Vagina (tissue), 2 donors: ENCODE results near the gene PDE8A. TPM values are rescaled to one million over a fixed set of nuclear protein-coding genes. Genes with fewer than 3 reads are reported as not detected.

ENCODE experiments used
- DNase-seq, 2 donors: peaks; one replicate each; pipeline ENCODE4 v3.0.0-alpha.2; 2017; ENCODE audit errors: extremely low spot score in 2 of 2
- H3K27ac ChIP-seq: fragments of 200-600 bp; sonication (generic); one replicate; pipeline ENCODE4 v1.5.1; 2019
- H3K27me3 ChIP-seq: fragments of 200-600 bp; sonication (generic); one replicate; pipeline ENCODE4 v1.5.1; 2019
- H3K36me3 ChIP-seq, 2 donors: fragments of 200-600 bp; sonication (generic); one replicate each; pipeline ENCODE4 v1.5.1; 2017 to 2019
- H3K4me1 ChIP-seq: fragments of 200-600 bp; sonication (generic); one replicate; pipeline ENCODE4 v1.5.1; 2019
- H3K4me3 ChIP-seq, 2 donors: fragments of 200-600 bp; sonication (generic); 1 replicate in 1 of 2; 2 replicates in 1 of 2; pipeline ENCODE4 v1.5.1; 2016 to 2019
- H3K9me3 ChIP-seq: fragments of 200-600 bp; sonication (generic); one replicate; pipeline ENCODE4 v1.5.1; 2019
- CTCF ChIP-seq, 3 experiments: fragments of 450-650 bp in 2 of 3; fragments of 200-600 bp in 1 of 3; sonication (generic) in 1 of 3; IDR thresholded peaks; one replicate each; pipeline ENCODE4 v1.5.1; 2017 to 2019; ENCODE audit warnings: antibody characterized with exemption in 3 of 3, mild to moderate bottlenecking in 2 of 3, moderate library complexity in 2 of 3
- POLR2A ChIP-seq, 2 donors: fragments of 450-650 bp; IDR thresholded peaks; one replicate each; pipeline ENCODE4 v1.6.1; 2017; ENCODE audit warnings: antibody characterized with exemption in 2 of 2, mild to moderate bottlenecking in 2 of 2, moderate library complexity in 2 of 2
- POLR2AphosphoS5 ChIP-seq, 2 donors: sonication (generic); formaldehyde crosslinking; IDR thresholded peaks; one replicate each; pipeline ENCODE4 v1.9.0; 2017; ENCODE audit warnings: antibody characterized with exemption in 2 of 2, mild to moderate bottlenecking in 2 of 2, low read depth in 1 of 2; ENCODE audit not compliant: insufficient read depth in 1 of 2
- intact Hi-C: fragments of 100-400 bp; cut with DNase I; formaldehyde crosslinking; loops from one replicate; pipeline ENCODE4 v1.15.1; 2023
- total RNA-seq: library from RNA; depleted of rRNA; stranded (reverse); fragments of >200 nt; gene quantifications from one replicate; pipeline ENCODE4 v1.2.3, GENCODE V29; 2016

The PDE8A gene
- total RNA-seq, 1 donor from 2014 or later = 33.9 TPM

GRCh38 chr15:84953136-84953535, 28.5 kb upstream of the PDE8A start:
- no peak overlapping the region for H3K4me3 ChIP-seq
- peaks cover 15% of the 10 kb centered on the region for H3K4me1 ChIP-seq
- H3K27me3 ChIP-seq = no peaks in the 10 kb centered on the region
- no peak for TF ChIP-seq POLR2AphosphoS5 (IDR thresholded peaks at IDR 0.05; ENCODE audit: insufficient read depth in 1 of 2, low read depth in 1 of 2)
- no peak for TF ChIP-seq POLR2A (IDR thresholded peaks at IDR 0.05)
- no peak for TF ChIP-seq CTCF (IDR thresholded peaks at IDR 0.05)
- no peak overlapping the region for H3K27ac ChIP-seq
- intact Hi-C loops = no loop called here
- no peaks in the 10 kb centered on the region for H3K9me3 ChIP-seq
- no peaks in the 10 kb centered on the region for H3K36me3 ChIP-seq
- no peak for DNase-seq

GRCh38 chr15:84953726-84954125, 27.9 kb upstream of the PDE8A start:
- no peak overlapping the region for H3K4me3 ChIP-seq
- no peaks in the 10 kb centered on the region for H3K36me3 ChIP-seq
- H3K4me1 ChIP-seq = peaks cover 15% of the 10 kb centered on the region
- intact Hi-C loops = no loop called here
- no peak for TF ChIP-seq CTCF (IDR thresholded peaks at IDR 0.05)
- TF ChIP-seq POLR2A (IDR thresholded peaks at IDR 0.05) = no peak
- no peak for TF ChIP-seq POLR2AphosphoS5 (IDR thresholded peaks at IDR 0.05; ENCODE audit: insufficient read depth in 1 of 2, low read depth in 1 of 2)
- no peaks in the 10 kb centered on the region for H3K9me3 ChIP-seq
- DNase-seq = no peak
- no peak overlapping the region for H3K27ac ChIP-seq
- no peaks in the 10 kb centered on the region for H3K27me3 ChIP-seq

GRCh38 chr15:84955089-84955848, 26.4 kb upstream of the PDE8A start:
- H3K27me3 ChIP-seq = no peaks in the 10 kb centered on the region
- peak overlapping the region; percentile 20 to 30 for H3K4me3 ChIP-seq
- H3K9me3 ChIP-seq = no peaks in the 10 kb centered on the region
- no peak for DNase-seq
- TF ChIP-seq CTCF (IDR thresholded peaks at IDR 0.05) (peak; percentile 67 to 82 (median 68)), POLR2A (IDR thresholded peaks at IDR 0.05) (no peak)
- H3K36me3 ChIP-seq = no peaks in the 10 kb centered on the region
- H3K4me1 ChIP-seq = peaks cover 11% of the 10 kb centered on the region
- H3K27ac ChIP-seq = no peak overlapping the region
- intact Hi-C loops = no loop called here

GRCh38 chr15:84956199-84956598, 25.5 kb upstream of the PDE8A start:
- TF ChIP-seq POLR2A (IDR thresholded peaks at IDR 0.05) (no peak), POLR2AphosphoS5 (IDR thresholded peaks at IDR 0.05; ENCODE audit: insufficient read depth in 1 of 2, low read depth in 1 of 2) (no peak), CTCF (IDR thresholded peaks at IDR 0.05) (no peak)
- intact Hi-C loops = loop anchor here (2.0 kb wide), 1 partner anchor 89 kb away; no protein-coding TSS in a partner anchor
- Histone ChIP-seq H3K27ac (no peak overlapping the region), H3K27me3 (no peaks in the 10 kb centered on the region), H3K9me3 (no peaks in the 10 kb centered on the region), H3K36me3 (no peaks in the 10 kb centered on the region), H3K4me3 (no peak overlapping the region), H3K4me1 (peaks cover 11% of the 10 kb centered on the region)
- no peak for DNase-seq

GRCh38 chr15:84960391-84961113, 21.1 kb upstream of the PDE8A start:
- Histone ChIP-seq H3K27ac (no peak overlapping the region), H3K27me3 (no peaks in the 10 kb centered on the region), H3K9me3 (no peaks in the 10 kb centered on the region), H3K4me1 (peaks cover 4% of the 10 kb centered on the region), H3K4me3 (no peak overlapping the region), H3K36me3 (no peaks in the 10 kb centered on the region)
- intact Hi-C loops = no loop called here
- TF ChIP-seq POLR2AphosphoS5 (IDR thresholded peaks at IDR 0.05; ENCODE audit: insufficient read depth in 1 of 2, low read depth in 1 of 2) (no peak), POLR2A (IDR thresholded peaks at IDR 0.05) (no peak), CTCF (IDR thresholded peaks at IDR 0.05) (no peak)
- no peak for DNase-seq
